ENCODE data around the gene PCDHB13. TPM values are rescaled to one million over a fixed set of nuclear protein-coding genes. Genes with fewer than 3 reads are reported as not detected.
"Not testable (repeated sequence)": the region's sequence is repeated elsewhere in the genome, so short reads cannot be mapped to it uniquely, and the experiment has no call there.

Gene PCDHB13
- 2.8 TPM for total RNA-seq
- long read RNA-seq, full-length matches to known transcripts = 4 of 4 reads
- long read RNA-seq, partial matches to known transcripts = 0 of 4 reads
- long read RNA-seq, other reads (novel, unspliced or antisense) = 0 of 4 reads

DNA sequence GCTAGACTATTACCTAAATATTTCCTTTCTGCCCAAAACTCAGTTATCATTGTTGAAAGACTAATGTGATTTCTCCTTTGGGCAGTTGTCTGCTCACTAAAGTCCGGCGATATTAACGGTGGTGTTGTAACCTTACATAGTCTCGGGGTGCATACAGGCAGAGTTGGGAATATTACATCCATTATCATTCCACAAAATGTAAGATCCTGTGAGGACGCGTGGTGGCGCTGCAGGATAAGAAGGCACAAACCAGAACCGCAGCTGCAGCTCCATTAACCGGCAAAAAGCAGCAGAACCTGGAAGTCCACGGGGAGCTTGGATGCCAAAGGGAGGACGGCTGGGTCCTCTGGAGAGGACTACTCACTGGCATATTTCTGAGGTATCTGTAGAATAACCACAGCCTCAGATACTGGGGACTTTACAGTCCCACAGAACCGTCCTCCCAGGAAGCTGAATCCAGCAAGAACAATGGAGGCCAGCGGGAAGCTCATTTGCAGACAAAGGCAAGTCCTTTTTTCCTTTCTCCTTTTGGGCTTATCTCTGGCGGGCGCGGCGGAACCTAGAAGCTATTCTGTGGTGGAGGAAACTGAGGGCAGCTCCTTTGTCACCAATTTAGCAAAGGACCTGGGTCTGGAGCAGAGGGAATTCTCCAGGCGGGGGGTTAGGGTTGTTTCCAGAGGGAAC is at the start of gene PCDHB13:
Gene PCDHB13 (plus strand): TSS at position 264 of the 684 bp plus-strand sequence. CDS start 205 bp downstream, at position 469.
- not testable (repeated sequence) for DNase-seq (ENCODE audit: low spot score)

DNA sequence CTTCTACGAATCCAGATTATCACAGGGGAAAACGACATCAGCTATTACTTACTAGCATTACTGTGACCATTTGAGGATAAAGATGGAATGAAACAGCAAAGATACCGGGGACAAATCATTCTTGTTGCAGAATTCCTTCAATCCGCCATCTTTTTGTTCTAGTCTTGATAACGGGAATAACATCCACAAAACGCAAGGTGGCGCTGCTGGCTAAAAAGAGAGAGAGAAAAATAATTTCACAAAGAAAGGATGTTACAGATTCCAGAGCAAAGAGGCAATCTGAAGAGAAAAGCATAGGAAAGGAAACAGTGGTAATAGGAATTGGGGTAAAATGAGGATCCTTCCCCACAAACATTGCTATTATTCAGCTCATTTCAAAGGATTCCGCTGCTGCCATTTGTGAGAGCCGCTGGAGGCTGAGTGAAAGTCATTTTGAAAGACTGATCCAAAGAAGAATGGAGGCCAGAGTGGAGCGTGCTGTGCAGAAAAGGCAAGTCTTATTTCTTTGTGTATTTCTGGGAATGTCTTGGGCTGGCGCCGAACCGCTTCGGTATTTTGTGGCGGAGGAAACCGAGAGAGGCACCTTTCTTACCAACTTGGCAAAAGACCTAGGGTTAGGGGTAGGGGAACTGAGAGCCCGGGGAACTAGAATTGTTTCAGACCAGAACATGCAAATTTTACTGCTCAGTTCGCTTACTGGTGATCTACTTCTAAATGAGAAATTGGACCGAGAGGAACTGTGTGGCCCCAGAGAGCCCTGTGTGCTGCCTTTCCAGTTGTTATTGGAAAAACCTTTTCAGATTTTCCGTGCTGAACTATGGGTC is 41.1 kb upstream of the PCDHB13 start, which contains the start of gene PCDHB7:
Gene PCDHB7 (plus strand): TSS at position 264 of the 824 bp plus-strand sequence. CDS start 192 bp downstream, at position 456.
- DNase-seq (ENCODE audit: low spot score) = no peak

DNA sequence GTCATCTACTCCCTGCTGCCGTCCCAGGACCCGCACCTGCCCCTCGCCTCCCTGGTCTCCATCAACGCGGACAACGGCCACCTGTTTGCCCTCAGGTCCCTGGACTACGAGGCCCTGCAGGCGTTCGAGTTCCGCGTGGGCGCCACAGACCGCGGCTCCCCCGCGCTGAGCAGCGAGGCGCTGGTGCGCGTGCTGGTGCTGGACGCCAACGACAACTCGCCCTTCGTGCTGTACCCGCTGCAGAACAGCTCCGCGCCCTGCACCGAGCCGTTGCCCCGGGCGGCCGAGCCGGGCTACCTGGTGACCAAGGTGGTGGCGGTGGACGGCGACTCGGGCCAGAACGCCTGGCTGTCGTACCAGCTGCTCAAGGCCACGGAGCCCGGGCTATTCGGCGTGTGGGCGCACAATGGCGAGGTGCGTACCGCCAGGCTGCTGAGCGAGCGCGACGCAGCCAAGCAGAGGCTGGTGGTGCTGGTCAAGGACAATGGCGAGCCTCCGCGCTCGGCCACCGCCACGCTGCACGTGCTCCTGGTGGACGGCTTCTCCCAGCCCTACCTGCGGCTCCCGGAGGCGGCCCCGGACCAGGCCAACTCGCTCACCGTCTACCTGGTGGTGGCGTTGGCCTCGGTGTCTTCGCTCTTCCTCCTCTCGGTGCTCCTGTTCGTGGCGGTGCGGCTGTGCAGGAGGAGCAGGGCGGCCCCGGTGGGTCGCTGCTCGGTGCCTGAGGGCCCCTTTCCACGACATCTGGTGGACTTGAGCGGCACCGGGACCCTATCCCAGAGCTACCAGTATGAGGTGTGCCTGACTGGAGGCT is 39.2 kb upstream of the PCDHB13 start:
- not testable (repeated sequence) for DNase-seq (ENCODE audit: low spot score)

DNA sequence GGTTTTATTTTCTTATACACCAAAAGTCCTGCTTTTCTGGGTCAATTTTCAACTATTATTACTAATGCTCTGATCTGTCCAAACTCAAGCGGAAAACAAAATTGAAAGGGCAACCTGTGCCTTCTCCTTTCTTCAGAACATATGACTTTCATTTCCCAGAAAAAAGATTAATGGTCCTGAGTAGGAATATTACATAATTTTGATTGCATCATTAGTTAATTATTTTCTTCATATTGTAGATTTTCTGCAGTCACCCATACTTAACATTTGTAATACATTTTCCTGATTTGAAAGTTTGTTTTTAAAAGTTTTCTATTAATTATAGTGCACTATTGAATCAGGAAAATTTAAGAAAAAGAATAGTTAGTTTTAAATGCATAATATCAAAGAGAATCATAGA is 37.8 kb upstream of the PCDHB13 start:
- DNase-seq (ENCODE audit: low spot score) = no peak

DNA sequence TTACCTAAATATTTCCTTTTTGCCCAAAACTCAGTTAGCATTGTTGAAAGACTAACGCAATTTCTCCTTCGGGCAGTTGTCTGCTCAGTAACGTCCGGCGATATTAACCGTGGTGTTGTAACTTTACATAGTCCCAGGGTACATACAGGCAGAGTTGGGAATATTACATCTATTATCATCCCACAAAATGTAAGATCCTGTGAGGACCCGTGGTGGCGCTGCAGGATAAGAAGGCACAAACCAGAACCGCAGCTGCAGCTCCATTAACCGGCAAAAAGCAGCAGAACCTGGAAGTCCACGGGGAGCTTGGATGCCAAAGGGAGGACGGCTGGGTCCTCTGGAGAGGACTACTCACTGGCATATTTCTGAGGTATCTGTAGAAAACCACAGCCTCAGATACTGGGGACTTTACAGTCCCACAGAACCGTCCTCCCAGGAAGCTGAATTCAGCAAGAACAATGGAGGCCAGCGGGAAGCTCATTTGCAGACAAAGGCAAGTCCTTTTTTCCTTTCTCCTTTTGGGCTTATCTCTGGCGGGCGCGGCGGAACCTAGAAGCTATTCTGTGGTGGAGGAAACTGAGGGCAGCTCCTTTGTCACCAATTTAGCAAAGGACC is 36.0 kb upstream of the PCDHB13 start, which contains the start of gene PCDHB8:
Gene PCDHB8 (plus strand): TSS at position 214 of the 615 bp plus-strand sequence. CDS start 245 bp downstream, at position 459.
- DNase-seq (ENCODE audit: low spot score) = not testable (repeated sequence)

DNA sequence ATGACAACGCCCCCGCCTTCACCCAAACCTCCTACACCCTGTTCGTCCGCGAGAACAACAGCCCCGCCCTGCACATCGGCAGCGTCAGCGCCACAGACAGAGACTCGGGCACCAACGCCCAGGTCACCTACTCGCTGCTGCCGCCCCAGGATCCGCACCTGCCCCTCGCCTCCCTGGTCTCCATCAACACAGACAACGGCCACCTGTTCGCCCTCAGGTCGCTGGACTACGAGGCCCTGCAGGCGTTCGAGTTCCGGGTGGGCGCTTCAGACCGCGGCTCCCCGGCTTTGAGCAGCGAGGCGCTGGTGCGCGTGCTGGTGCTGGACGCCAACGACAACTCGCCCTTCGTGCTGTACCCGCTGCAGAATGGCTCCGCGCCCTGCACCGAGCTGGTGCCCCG is 34.3 kb upstream of the PCDHB13 start:
- DNase-seq (ENCODE audit: low spot score) = not testable (repeated sequence)

DNA sequence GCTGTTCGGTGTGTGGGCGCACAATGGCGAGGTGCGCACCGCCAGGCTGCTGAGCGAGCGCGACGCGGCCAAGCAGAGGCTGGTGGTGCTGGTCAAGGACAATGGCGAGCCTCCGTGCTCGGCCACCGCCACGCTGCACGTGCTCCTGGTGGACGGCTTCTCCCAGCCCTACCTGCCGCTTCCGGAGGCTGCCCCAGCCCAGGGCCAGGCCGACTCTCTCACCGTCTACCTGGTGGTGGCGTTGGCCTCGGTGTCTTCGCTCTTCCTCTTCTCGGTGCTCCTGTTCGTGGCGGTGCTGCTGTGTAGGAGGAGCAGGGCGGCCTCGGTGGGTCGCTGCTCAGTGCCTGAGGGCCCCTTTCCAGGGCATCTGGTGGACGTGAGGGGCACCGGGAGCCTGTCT is 33.8 kb upstream of the PCDHB13 start:
- DNase-seq (ENCODE audit: low spot score) = not testable (repeated sequence)

DNA sequence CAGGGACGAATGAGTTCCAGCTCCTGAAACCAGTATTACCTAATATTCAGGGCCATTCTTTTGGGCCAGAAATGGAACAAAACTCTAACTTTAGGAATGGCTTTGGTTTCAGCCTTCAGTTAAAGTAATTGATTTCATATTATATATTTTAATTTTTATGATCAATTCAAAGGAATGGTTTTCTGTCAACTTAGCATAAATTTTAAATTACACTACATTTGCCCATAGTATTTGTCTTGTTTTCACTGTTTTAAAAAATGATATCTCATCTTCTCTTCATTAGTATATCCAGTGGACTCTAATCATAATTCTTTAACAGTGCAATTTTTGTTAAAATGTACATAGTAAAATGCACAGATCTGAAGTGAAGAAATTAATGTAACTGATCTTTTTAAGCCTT is 33.4 kb upstream of the PCDHB13 start:
- DNase-seq (ENCODE audit: low spot score) = no peak

DNA sequence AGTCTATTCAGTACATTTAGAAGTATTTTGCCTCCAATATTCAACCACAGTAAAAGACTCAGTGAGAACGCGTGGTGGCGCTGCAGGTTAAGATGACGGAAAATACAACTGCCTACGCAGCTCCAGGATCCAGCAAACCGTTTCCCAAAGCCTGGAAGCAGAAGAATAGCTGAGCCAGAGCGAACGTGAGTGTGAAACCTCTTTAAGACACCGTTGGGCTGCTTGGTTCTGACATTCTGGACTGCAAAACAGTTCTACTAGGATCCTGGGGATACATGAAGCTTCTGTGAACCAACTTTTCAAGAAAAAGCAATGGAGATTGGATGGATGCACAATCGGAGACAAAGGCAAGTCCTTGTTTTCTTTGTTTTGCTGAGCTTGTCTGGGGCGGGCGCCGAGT is 31.5 kb upstream of the PCDHB13 start, which contains the start of gene PCDHB16:
Gene PCDHB16 (plus strand): TSS at position 140 of the 400 bp plus-strand sequence. CDS start 173 bp downstream, at position 313.
- no peak for DNase-seq (ENCODE audit: low spot score)

DNA sequence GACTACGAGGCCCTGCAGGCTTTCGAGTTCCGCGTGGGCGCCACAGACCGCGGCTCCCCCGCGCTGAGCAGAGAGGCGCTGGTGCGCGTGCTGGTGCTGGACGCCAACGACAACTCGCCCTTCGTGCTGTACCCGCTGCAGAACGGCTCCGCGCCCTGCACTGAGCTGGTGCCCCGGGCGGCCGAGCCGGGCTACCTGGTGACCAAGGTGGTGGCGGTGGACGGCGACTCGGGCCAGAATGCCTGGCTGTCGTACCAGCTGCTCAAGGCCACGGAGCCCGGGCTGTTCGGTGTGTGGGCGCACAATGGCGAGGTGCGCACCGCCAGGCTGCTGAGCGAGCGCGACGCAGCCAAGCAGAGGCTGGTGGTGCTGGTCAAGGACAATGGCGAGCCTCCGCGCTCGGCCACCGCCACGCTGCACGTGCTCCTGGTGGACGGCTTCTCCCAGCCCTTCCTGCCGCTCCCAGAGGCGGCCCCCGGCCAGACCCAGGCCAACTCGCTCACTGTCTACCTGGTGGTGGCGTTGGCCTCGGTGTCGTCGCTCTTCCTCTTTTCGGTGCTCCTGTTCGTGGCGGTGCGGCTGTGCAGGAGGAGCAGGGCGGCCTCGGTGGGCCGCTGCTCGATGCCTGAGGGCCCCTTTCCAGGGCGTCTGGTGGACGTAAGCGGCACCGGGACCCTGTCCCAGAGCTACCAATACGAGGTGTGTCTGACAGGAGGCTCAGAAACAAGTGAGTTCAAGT is 29.4 kb upstream of the PCDHB13 start:
- not testable (repeated sequence) for DNase-seq (ENCODE audit: low spot score)

DNA sequence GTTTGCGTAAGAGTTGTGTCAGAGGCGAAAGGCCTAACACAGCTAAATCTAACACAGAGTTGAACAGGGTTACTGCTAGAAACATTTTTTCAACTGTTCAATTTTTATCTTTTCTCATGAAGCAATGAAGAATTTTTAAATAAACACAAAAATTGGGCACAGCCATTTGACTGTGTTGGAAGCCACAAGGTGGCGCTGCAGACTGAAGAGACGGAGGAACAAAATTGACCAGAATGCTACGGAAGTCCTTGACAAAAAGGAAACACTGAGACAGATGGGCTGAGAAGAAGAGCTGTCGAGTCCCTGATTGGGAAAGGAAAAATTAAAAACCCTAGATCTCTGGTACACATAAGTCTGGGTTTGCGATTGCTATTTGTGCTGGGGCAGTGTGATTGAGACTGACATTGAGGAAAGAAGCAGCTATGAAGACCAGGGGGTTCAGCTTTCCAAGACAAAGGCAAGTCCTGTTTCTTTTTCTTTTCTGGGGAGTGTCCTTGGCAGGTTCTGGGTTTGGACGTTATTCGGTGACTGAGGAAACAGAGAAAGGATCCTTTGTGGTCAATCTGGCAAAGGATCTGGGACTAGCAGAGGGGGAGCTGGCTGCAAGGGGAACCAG is 26.7 kb upstream of the PCDHB13 start, which contains the start of gene PCDHB9:
Gene PCDHB9 (plus strand): TSS at position 265 of the 616 bp plus-strand sequence. CDS start 158 bp downstream, at position 423.
- no peak for DNase-seq (ENCODE audit: low spot score)

DNA sequence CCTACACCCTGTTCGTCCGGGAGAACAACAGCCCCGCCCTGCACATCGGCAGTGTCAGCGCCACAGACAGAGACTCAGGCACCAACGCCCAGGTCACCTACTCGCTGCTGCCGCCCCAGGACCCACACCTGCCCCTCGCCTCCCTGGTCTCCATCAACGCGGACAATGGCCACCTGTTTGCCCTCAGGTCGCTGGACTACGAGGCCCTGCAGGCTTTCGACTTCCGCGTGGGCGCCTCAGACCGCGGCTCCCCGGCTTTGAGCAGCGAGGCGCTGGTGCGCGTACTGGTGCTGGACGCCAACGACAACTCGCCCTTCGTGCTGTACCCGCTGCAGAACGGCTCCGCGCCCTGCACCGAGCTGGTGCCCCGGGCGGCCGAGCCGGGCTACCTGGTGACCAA is 25.0 kb upstream of the PCDHB13 start:
- DNase-seq (ENCODE audit: low spot score) = not testable (repeated sequence)

DNA sequence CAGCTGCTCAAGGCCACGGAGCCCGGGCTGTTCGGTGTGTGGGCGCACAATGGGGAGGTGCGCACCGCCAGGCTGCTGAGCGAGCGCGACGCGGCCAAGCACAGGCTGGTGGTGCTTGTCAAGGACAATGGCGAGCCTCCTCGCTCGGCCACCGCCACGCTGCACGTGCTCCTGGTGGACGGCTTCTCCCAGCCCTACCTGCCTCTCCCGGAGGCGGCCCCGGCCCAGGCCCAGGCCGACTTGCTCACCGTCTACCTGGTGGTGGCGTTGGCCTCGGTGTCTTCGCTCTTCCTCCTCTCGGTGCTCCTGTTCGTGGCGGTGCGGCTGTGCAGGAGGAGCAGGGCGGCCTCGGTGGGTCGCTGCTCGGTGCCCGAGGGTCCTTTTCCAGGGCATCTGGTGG is 24.6 kb upstream of the PCDHB13 start:
- DNase-seq (ENCODE audit: low spot score) = not testable (repeated sequence)

DNA sequence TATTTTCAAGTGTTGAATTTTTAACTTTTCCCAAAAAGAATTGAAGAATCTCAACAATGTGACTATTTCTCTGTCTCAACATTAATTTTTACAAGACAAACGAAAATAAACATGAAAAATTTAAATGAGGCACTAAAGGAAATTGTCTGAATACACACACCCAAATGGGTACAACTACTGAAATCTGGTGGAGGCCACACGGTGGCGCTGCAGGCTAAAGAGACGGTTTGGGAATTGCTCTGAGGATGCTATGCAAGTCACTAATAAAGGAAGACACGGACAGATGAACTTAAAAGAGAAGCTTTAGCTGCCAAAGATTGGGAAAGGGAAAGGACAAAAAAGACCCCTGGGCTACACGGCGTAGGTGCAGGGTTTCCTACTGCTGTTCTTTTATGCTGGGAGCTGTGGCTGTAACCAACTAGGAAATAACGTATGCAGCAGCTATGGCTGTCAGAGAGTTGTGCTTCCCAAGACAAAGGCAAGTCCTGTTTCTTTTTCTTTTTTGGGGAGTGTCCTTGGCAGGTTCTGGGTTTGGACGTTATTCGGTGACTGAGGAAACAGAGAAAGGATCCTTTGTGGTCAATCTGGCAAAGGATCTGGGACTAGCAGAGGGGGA is 21.5 kb upstream of the PCDHB13 start, which contains the start of gene PCDHB10:
Gene PCDHB10 (plus strand): TSS at position 244 of the 616 bp plus-strand sequence. CDS start 200 bp downstream, at position 444.
- DNase-seq (ENCODE audit: low spot score) = no peak

DNA sequence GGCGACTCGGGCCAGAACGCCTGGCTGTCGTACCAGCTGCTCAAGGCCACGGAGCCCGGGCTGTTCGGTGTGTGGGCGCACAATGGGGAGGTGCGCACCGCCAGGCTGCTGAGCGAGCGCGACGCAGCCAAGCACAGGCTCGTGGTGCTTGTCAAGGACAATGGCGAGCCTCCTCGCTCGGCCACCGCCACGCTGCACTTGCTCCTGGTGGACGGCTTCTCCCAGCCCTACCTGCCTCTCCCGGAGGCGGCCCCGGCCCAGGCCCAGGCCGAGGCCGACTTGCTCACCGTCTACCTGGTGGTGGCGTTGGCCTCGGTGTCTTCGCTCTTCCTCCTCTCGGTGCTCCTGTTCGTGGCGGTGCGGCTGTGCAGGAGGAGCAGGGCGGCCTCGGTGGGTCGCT is 19.4 kb upstream of the PCDHB13 start:
- DNase-seq (ENCODE audit: low spot score) = not testable (repeated sequence)

DNA sequence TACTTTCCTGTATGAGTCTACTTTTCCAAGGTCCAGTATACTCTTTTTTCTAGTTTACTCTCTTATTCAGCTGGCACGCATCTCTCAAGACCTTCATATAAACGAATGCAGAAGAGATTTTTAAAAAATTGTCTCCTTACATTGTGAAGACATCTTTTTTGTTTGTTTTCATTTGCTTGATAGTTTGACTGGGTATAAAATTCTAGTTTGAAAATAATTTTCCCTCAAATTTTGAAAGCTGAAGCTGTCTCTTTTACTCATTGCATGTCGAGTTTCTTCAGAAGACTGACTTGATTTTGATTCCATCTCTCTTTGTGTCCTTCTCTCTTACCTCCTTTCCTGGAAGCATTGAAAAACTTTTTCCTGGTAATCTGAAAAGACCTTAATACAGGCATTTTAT is 17.4 kb upstream of the PCDHB13 start:
- no peak for DNase-seq (ENCODE audit: low spot score)

DNA sequence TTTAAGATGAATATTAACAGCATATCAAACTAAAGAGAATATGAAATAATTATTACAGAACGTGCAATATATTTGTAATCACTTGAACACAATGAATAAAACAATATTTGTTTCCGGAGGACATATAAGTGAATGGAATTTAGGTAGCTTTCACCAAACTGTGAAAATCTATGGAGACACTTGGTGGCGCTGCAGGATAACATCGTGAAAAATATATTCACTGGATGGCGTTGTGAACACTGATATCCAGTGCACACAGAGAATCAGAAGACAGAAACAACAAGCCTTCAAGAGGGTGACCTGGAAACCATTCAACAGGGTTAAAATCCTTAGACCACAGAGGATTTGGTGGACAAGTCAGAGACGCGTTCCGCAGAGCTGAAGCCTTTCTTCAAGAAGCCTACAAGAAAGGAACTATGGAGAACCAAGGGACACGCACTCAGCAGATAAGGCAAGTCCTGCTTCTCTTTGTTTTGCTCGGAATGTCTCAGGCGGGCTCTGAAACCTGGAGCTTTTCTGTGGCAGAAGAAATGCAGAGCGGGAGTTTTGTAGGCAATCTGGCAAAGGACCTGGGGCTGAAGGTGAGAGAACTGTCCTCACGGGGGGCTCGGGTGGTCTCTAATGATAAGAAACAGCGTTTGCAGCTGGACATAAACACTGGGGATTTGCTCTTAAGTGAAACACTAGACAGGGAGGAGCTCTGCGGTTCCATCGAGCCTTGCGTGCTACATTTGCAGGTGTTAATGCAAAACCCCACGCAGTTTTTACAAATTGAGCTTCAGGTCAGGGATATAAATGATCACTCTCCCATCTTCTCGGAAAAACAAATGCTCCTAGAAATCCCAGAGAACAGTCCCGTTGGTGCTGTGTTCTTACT is 14.1 kb upstream of the PCDHB13 start, which contains the start of gene PCDHB11:
Gene PCDHB11 (plus strand): TSS at position 269 of the 877 bp plus-strand sequence. CDS start 148 bp downstream, at position 417.
- no peak for DNase-seq (ENCODE audit: low spot score)

All from mesenteric fat pad (tissue), 1 donor.